Fibroblast of skin of right biceps (primary cell): ENCODE results near the gene POLQ.
"Not testable (repeated sequence)": the region's sequence is repeated elsewhere in the genome, so short reads cannot be mapped to it uniquely, and the experiment has no call there.

Experiments used
- DNase-seq: peaks from one replicate; pipeline ENCODE4 v3.0.0-alpha.2; 2013

POLQ gene

DNA sequence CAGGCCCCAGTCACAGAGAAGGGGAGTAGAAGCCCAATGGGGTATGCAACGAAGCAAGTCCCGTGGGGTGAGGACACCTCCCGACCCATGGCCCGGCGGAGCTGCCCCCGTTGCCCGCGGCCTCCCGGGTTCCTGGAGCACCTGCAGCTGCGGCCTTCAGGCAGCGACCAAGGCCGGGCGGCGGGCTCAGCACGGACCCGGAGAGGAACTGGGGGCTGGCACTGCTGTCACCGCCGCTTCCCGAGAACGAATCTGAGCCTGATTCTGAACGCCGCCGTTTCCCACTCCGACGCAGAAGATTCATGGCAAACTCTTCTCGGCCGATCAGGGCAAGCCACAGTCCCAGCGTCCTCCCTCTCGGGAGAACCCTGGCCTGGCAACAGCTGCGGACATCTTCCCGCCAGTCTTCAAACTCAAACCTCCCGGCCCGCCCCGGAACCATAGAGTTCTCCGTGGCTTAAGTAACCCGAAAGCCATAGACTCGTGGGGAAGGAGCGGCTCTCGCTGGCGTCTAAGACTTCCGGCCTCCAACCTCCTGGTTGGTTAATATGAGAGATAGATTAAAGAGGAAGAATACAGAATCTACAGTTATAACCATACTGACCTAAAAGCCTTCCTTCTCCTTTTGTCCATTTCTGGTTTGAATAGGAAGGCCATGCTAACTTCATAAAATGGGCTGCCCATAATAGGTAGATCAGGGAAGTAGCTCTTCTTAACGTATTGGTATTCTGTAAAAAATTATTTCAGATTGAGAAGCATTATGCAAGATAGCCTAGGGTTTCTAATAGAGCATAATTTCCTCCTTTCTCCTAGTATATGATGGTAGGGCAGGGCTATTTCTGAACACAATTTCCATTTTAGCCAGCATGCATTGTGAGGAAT, at the start of gene POLQ:
Gene POLQ (minus strand): TSS at position 415 of the 882 bp plus-strand sequence. CDS start 111 bp downstream, at position 304.
- peak; percentile 95 for DNase-seq

DNA sequence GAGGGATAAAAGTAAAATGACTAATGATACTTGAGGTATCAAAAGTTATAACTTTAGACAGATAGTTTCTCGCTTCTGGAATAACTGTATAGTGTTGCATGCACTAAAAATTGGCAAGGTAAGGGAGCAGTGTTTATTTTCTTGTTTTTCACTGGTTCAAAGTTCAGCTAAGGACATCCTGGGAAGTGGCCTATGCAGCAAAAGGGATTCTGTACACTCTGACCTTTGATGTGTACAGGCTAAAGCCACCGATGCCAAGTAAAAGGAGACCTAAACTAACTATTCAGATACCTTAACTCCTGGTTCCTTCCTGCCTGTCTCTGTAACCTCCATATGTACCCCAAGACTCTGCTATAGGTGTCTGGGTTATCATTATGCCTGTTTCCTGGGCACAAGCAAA, 49.1 kb upstream of the POLQ start:
- no peak for DNase-seq

DNA sequence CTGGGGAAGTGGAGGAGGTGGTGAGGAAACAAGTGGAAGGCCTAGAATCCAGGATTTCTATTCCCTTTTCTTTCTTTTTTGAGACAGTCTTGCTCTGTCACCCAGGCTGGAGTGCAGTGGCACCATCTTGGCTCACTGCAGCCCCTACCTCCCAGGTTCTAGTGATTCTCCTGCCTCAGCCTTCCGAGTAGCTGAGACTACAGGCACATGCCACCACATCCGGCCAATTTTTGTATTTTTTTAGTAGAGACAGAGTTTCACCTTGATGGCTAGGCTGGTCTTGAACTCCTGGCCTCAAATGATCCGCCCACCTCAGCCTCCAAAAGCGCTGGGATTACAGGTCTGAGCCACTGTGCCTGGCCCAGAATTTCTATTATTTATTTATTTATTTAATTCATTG, 48.0 kb upstream of the POLQ start:
- not testable (repeated sequence) for DNase-seq

GRCh38 chr3:121592856-121593702, 47.3 kb upstream of the POLQ start, which contains the start of gene FBXO40:
Gene FBXO40 (plus strand): TSS chr3:121593379. CDS start chr3:121620576, 27,197 bp downstream.
- DNase-seq, result no peak

- no peak for DNase-seq
Observed at GRCh38 chr3:121584418-121584817, 38.6 kb upstream of the POLQ start.

GRCh38 chr3:121581691-121582090, 35.9 kb upstream of the POLQ start:
- no peak for DNase-seq

GRCh38 chr3:121574449-121574848, 28.7 kb upstream of the POLQ start:
- DNase-seq, result no peak

DNA sequence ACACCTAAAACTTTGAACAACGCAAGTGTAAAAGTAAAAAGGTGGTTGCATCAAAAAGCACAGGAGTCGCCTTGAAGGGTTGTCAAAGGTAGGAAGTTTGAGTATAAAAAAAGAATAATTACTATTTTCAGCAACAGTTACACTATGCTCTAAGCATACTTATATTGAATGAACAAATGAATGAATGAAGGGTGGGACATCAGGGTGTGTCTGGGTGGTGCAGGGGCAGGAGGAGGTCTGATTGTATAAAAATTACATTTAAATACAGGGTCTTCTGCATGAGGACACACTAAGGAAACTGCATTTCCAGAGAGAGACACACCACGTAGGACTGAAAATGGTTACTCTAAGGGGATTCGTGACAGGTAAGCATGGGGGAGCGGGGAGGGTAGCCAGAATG, 21.9 kb upstream of the POLQ start, which contains the start of gene ARGFX:
Gene ARGFX (plus strand): TSS at position 301 of the 400 bp plus-strand sequence. CDS start 2,765 bp downstream, outside the sequence.
- no peak for DNase-seq

GRCh38 chr3:121566773-121567172, 21.0 kb upstream of the POLQ start:
- no peak for DNase-seq

DNA sequence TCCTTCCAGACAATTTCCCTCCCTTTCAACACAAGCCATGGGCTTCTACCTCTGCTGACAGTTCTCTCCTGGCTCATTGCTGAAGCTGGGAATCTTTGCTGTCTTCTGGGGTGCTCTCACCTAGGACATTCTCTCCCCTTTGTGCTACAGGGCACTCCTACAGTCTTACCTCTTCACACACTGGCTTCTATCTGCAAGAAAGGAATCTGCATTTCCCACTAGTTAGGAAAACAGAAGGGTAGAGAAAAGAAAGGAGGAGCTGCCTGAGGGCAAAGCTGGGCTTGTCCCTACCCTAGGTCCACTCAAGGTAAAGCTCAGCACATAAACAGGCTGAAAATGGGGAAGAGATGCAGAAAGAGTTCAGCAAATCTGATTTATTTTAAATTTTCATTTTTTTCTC, 16.4 kb upstream of the POLQ start:
- no peak for DNase-seq

DNA sequence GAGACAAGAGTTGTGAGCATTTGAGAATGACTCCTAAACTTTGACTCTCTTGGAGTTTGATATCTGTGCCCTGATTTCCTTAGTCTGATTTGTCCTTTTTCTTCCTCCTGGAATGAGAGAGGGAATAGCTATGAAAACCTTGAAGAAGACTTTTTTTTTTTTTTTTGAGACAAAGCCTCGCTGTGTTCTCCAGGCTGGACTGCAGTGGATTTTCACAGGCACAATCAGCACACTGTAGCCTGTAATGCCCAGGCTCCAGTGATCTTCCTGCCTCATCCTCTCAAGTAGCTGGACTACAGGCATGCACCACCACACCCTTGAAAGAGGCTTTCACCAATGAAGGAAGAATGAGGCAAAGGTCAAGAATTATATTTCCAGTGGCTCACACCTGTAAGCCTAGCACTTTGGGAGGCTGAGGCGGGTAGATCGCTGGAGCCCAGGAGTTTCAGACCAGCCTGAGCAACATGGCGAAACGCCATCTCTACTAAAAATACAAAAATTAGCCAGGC, 11.7 kb upstream of the POLQ start:
- DNase-seq, result no peak

DNA sequence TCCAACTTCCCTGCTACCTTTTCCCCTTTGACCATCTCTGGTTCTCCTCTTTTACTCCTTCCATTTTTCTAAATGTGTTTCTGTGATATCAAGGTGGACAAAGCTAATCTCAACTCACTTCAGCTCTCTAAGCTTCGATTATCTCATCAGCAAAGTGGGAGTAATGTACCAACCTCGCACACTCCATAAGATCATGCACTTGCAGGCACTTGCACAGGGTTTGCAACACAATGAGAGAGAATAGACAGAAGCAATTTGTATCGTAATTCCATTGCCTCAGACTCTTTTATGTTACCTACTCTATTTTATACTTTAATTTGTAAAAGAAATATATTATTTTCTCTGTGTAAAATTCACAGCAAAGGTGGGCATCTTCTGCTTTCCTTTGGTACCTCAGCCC, 7.0 kb upstream of the POLQ start:
- DNase-seq, result no peak

DNA sequence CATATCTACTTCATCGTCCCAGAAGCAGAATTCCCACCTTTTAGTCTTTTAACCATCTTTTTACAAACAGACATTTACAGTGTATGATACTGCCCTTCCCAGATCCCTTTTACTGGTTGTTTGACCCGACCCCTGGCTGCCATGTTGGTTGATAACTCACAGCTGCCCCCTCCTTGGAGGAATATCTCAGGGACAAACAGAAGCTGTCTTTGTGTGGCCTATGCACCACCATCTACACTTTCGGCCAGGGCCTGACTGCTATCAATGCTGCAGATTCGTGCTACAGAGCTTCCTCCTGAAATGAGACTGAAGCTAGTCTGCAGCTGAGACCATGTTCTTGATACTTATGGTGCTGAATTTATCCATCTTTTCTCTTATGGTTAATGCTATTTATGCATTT, 6.6 kb upstream of the POLQ start:
- DNase-seq, result no peak

GRCh38 chr3:121545049-121545573, 677 bp downstream of the POLQ start:
- DNase-seq, result peak; percentile 3

DNA sequence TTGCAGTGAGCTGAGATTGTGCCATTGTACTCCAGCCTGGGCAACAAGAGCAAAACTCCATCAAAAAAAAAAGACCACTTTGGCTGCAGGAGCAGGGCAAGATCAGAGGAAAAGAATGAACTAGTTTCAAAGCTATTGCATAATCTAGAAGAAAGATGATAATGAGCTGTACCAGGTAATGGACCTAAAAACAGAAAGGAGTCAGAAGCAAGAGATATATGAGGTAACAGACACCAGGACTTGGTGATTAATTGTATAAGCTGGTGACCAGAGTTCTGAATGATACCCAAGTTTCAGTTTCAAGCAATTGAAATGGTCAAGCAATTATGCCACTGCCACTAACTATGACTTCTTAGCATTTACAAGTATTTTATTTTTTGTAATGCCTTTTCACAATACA, 2.9 kb downstream of the POLQ start:
- no peak for DNase-seq

DNA sequence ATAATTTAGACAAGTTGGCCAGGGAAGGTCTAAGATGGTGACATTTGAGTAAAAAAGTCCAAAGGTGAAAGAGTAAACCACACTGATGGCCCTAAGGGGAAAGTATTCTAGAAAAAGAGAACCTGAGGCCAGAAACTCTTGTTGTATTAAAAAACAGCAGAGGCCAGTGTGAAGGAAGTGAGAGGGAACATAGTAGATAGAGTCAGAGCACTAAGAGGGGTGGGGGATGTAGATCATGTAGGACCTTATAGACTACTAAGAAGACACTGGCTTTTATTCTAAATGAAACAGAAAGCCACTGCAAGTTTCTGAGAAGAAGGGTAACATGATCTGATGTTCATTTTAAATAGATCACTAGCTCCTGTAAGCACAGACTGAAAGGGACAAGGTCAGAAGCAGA, 14.5 kb downstream of the POLQ start:
- DNase-seq, result no peak

- peak; percentile 4 for DNase-seq
Observed at GRCh38 chr3:121529308-121529707, 16.5 kb downstream of the POLQ start.

GRCh38 chr3:121520510-121520909, 25.3 kb downstream of the POLQ start:
- DNase-seq, result no peak

DNA sequence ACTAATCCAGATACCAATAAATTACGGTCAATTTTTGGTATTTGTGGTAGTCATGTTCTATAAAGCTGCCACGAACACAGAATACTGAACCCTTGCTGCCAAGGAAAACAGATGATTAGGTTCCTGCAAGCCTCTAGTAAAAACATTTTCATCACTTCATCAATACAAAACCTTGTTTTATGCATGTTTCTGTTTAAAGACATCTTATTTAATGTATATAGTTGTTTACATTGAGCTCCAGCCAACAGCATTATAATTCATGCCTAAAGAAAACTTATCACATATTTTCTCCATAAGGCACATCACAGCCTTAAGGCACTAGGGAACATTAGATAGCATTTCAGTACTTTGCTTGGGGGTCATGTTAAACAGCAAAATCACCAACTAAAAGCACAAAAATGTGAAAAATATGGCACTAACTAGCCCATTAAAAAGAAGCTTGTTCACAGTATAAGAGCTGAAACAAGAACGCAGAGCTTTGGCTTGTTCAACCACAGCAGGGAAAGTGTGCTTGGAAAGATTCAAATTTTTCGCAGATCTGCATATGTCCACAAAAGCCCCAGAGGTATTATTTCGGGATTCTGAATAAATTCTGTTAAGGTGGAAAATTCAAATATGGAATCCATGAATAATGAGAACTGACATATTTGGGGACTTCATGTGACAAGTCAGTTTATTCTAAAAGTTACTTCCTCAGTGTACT, 27.7 kb downstream of the POLQ start:
- DNase-seq, result peak; percentile 10

- no peak for DNase-seq
Observed at GRCh38 chr3:121515862-121516261, 29.9 kb downstream of the POLQ start.

DNA sequence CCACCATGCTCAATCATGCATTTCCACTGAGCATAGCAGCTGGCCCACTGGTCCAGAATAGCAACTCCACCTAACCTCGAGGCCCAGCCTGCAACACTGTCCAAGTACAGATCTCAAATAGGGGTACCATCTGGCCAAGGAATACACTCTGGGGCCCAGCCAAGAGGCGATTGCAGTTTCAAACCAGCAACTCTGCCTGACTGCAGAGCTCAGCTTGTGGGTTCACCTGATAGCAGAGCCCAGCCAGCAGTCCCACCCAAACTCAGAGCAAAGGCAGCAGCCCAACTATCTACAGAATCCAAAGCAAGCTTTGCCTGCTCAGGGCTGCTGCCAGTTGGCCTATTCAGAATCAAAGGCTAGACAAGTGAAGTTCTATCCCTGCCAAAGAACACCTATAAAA, 30.5 kb downstream of the POLQ start:
- DNase-seq, result no peak

DNA sequence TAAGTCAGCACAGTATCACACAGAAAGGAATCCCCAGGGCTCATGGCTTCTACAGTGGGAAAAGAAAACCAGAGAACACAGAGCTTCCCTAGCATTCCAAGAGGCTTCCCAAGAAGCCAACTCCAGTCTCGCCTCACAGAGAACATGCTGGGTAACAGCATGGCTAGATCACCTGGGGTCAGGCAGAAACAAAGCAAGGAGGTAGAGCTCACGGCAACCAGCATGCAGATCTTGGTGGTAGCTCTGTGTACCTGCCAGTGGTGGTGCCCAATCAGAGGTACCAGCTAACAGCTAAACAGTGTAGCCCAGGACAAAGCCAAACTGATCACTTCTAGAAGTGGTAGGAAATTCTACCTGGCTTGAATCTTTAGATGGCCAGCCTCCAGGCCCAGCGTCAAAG, 31.3 kb downstream of the POLQ start:
- DNase-seq, result no peak

DNA sequence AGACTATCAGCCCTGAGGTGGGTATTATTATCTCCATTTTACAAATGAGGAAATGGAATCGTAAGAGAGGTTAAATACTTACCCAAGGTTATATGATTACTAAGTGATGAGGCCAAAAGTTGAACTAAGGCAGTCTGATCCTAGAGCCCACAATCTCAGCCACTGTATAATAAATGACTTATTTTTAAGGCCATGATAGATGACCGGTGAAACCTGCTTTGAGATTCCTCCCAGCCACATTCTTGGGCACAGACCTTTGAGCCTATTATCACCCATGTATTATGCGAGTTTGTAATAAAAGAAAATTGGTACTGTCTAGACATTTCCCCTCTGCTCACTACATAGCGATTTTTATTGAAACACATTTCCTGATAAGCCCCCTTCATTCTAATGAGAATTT, 37.4 kb downstream of the POLQ start:
- no peak for DNase-seq
